DOHH2 (cell line): ENCODE results near the gene MRFAP1.

ENCODE experiments used
- EZH2phosphoT487 ChIP-seq: fragments of 200-600 bp; sonication (generic); IDR thresholded peaks from 2 replicates; pipeline ENCODE4 v1.6.1; 2017; ENCODE audit warnings: borderline replicate concordance, mild to moderate bottlenecking, antibody characterized with exemption, low read length, moderate library complexity, mixed read lengths
- TF ChIP-seq, protein P1 (sequence below): fragments of 200-600 bp; sonication (generic); IDR thresholded peaks from one replicate; pipeline ENCODE4 v1.5.1; 2014; ENCODE audit warnings: antibody characterized with exemption, mild to moderate bottlenecking, low read depth, low read length; ENCODE audit not compliant: poor library complexity, severe bottlenecking

DNA sequence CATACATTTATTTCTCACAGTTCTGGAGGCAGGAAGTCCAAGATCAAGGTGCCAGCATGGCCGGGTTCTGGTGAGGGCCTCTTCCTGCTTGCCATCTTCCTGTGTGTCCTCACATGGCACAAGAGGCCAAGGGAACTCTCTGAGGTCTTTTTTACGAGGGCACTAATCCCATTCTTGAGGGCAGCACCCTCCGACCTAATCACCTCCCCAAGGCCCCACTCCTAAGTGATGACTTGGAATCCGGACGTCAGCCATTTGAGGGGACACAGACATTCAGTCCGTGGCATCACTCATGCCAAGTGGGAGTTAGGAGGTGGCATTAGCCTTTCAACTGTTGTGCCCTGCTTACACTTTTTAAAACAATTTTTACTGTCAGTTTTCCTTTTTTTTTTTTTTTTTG, 38.2 kb upstream of the MRFAP1 start:
- TF ChIP-seq, protein P1, sequence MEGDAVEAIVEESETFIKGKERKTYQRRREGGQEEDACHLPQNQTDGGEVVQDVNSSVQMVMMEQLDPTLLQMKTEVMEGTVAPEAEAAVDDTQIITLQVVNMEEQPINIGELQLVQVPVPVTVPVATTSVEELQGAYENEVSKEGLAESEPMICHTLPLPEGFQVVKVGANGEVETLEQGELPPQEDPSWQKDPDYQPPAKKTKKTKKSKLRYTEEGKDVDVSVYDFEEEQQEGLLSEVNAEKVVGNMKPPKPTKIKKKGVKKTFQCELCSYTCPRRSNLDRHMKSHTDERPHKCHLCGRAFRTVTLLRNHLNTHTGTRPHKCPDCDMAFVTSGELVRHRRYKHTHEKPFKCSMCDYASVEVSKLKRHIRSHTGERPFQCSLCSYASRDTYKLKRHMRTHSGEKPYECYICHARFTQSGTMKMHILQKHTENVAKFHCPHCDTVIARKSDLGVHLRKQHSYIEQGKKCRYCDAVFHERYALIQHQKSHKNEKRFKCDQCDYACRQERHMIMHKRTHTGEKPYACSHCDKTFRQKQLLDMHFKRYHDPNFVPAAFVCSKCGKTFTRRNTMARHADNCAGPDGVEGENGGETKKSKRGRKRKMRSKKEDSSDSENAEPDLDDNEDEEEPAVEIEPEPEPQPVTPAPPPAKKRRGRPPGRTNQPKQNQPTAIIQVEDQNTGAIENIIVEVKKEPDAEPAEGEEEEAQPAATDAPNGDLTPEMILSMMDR, result no peak
- no peak for TF ChIP-seq EZH2phosphoT487
